ENCODE results near the gene SPAG16.

GRCh38 chr2:214311931-214312749, 1027.9 kb downstream of the SPAG16 start:
- no peak for TF ChIP-seq EZH2 (IDR thresholded peaks at IDR 0.05; ENCODE audit: insufficient read depth, poor library complexity, severe bottlenecking)
- TF ChIP-seq EZH2phosphoT487 (IDR thresholded peaks at IDR 0.05; ENCODE audit: insufficient read depth, low read depth), result no peak

Measured in GM23248 (cell line).